Body of pancreas (tissue), 4 donors: ENCODE data around the gene LRP11.

Experiments
- CTCF ChIP-seq, 7 experiments: fragments of 450-650 bp in 4 of 7; fragments of 200-600 bp in 3 of 7; sonication (generic) in 3 of 7; IDR thresholded peaks; one replicate each; pipeline ENCODE4 v1.5.1; 2016 to 2019; ENCODE audit warnings: antibody characterized with exemption in 7 of 7
- POLR2A ChIP-seq, 3 donors: fragments of 450-650 bp; IDR thresholded peaks; one replicate each; pipeline ENCODE4 v1.6.1; 2016; ENCODE audit warnings: antibody characterized with exemption in 3 of 3, mild to moderate bottlenecking in 2 of 3

GRCh38 chr6:149855040-149855654 lies 9.0 kb downstream of the LRP11 start:
- TF ChIP-seq CTCF (IDR thresholded peaks at IDR 0.05) (no peak), POLR2A (IDR thresholded peaks at IDR 0.05) (no peak)
